ENCODE data around the gene SLC2A11.

SLC2A11 gene

GRCh38 chr22:23840026-23840425 is 17.6 kb upstream of the SLC2A11 start:
- H2BK120ac ChIP-seq (ENCODE audit: insufficient read depth, low read length, poor library complexity), result no peak overlapping the region
- no peaks in the 10 kb centered on the region for H3K27me3 ChIP-seq (ENCODE audit: insufficient read depth, low read length)
- H3K23ac ChIP-seq (ENCODE audit: low read length), result no peak overlapping the region
- no peak overlapping the region for H2AFZ ChIP-seq (ENCODE audit: insufficient read depth, low read length, poor library complexity)
- no peak overlapping the region for H3K4me3 ChIP-seq (ENCODE audit: low read depth, low read length)
- no peak overlapping the region for H2BK12ac ChIP-seq (ENCODE audit: low read length)
- H3K4me2 ChIP-seq (ENCODE audit: low read length), result no peak overlapping the region
- H4K91ac ChIP-seq (ENCODE audit: low read depth, low read length), result no peak overlapping the region
- no peaks in the 10 kb centered on the region for H3K79me1 ChIP-seq (ENCODE audit: low read length)
- H3K18ac ChIP-seq (ENCODE audit: low read length), result no peak overlapping the region
- peaks cover 6 to 12% of the 10 kb centered on the region in 2 experiments for H3K4me1 ChIP-seq (ENCODE audit: control insufficient read depth in 1 of 2, insufficient read depth in 2 of 2, low read length in 2 of 2)
- H3K14ac ChIP-seq (ENCODE audit: low read length), result no peak overlapping the region
- peaks cover 14 to 16% of the 10 kb centered on the region in 2 experiments for H3K36me3 ChIP-seq (ENCODE audit: control insufficient read depth in 1 of 2, insufficient read depth in 2 of 2, low read length in 2 of 2)
- H2AK5ac ChIP-seq (ENCODE audit: low read length), result no peak overlapping the region
- WGBS (ENCODE audit: extremely low coverage, insufficient coverage, insufficient read length), result no CpG with 5 or more reads among the region's 7 CpGs
- H3K9ac ChIP-seq (ENCODE audit: low read length), result no peak overlapping the region
- no peak overlapping the region for H4K12ac ChIP-seq (ENCODE audit: low read depth, low read length)
- H2BK5ac ChIP-seq (ENCODE audit: low read depth, low read length, poor library complexity), result no peak overlapping the region
- no peak overlapping the region for H3K4ac ChIP-seq (ENCODE audit: low read depth, low read length)
- no peak for DNase-seq
- no peak overlapping the region for H4K8ac ChIP-seq (ENCODE audit: low read depth, low read length)
- no peaks in the 10 kb centered on the region for H3K79me2 ChIP-seq (ENCODE audit: control insufficient read depth, insufficient read depth, low read length, poor library complexity)
- peaks cover 2% of the 10 kb centered on the region for H3K9me3 ChIP-seq (ENCODE audit: insufficient read depth, low read depth, low read length)
- H3K27ac ChIP-seq (ENCODE audit: low read depth, low read length), result no peak overlapping the region

- Histone ChIP-seq H3K23ac (ENCODE audit: low read length) (no peak overlapping the region), H2AK5ac (ENCODE audit: low read length) (no peak overlapping the region), H3K79me1 (ENCODE audit: low read length) (no peaks in the 10 kb centered on the region), H3K4me2 (ENCODE audit: low read length) (no peak overlapping the region), H3K9me3 (ENCODE audit: insufficient read depth, low read depth, low read length) (peaks cover 2% of the 10 kb centered on the region), H3K4me1 (ENCODE audit: control insufficient read depth in 1 of 2, insufficient read depth in 2 of 2, low read length in 2 of 2) (peaks cover 6 to 15% of the 10 kb centered on the region in 2 experiments), H3K4me3 (ENCODE audit: low read depth, low read length) (no peak overlapping the region), H4K8ac (ENCODE audit: low read depth, low read length) (no peak overlapping the region), H2BK120ac (ENCODE audit: insufficient read depth, low read length, poor library complexity) (no peak overlapping the region), H4K91ac (ENCODE audit: low read depth, low read length) (no peak overlapping the region), H2BK12ac (ENCODE audit: low read length) (no peak overlapping the region), H3K79me2 (ENCODE audit: control insufficient read depth, insufficient read depth, low read length, poor library complexity) (no peaks in the 10 kb centered on the region), H2AFZ (ENCODE audit: insufficient read depth, low read length, poor library complexity) (no peak overlapping the region), H3K36me3 (ENCODE audit: control insufficient read depth in 1 of 2, insufficient read depth in 2 of 2, low read length in 2 of 2) (peaks cover 2 to 3% of the 10 kb centered on the region in 2 experiments), H3K27me3 (ENCODE audit: insufficient read depth, low read length) (no peaks in the 10 kb centered on the region), H3K9ac (ENCODE audit: low read length) (no peak overlapping the region), H3K27ac (ENCODE audit: low read depth, low read length) (no peak overlapping the region), H3K4ac (ENCODE audit: low read depth, low read length) (no peak overlapping the region), H3K18ac (ENCODE audit: low read length) (no peak overlapping the region), H3K14ac (ENCODE audit: low read length) (no peak overlapping the region), H4K12ac (ENCODE audit: low read depth, low read length) (no peak overlapping the region), H2BK5ac (ENCODE audit: low read depth, low read length, poor library complexity) (no peak overlapping the region)
- no peak for DNase-seq
- WGBS (ENCODE audit: extremely low coverage, insufficient coverage, insufficient read length), result no CpG with 5 or more reads among the region's 5 CpGs
Measured at GRCh38 chr22:23841292-23841691, 16.4 kb upstream of the SLC2A11 start.

GRCh38 chr22:23841736-23842445 is 15.8 kb upstream of the SLC2A11 start:
- Histone ChIP-seq H3K9me3 (ENCODE audit: insufficient read depth, low read depth, low read length) (peaks cover 2% of the 10 kb centered on the region), H3K23ac (ENCODE audit: low read length) (no peak overlapping the region), H3K79me2 (ENCODE audit: control insufficient read depth, insufficient read depth, low read length, poor library complexity) (no peaks in the 10 kb centered on the region), H3K4me2 (ENCODE audit: low read length) (no peak overlapping the region), H3K27me3 (ENCODE audit: insufficient read depth, low read length) (no peaks in the 10 kb centered on the region), H3K9ac (ENCODE audit: low read length) (no peak overlapping the region), H3K79me1 (ENCODE audit: low read length) (no peaks in the 10 kb centered on the region), H2BK120ac (ENCODE audit: insufficient read depth, low read length, poor library complexity) (no peak overlapping the region), H3K4me3 (ENCODE audit: low read depth, low read length) (no peak overlapping the region), H2AFZ (ENCODE audit: insufficient read depth, low read length, poor library complexity) (no peak overlapping the region), H4K8ac (ENCODE audit: low read depth, low read length) (no peak overlapping the region), H2AK5ac (ENCODE audit: low read length) (no peak overlapping the region), H3K14ac (ENCODE audit: low read length) (no peak overlapping the region), H3K4me1 (ENCODE audit: control insufficient read depth in 1 of 2, insufficient read depth in 2 of 2, low read length in 2 of 2) (peaks cover 6 to 17% of the 10 kb centered on the region in 2 experiments), H4K12ac (ENCODE audit: low read depth, low read length) (no peak overlapping the region), H3K4ac (ENCODE audit: low read depth, low read length) (no peak overlapping the region), H4K91ac (ENCODE audit: low read depth, low read length) (no peak overlapping the region), H3K18ac (ENCODE audit: low read length) (no peak overlapping the region), H2BK5ac (ENCODE audit: low read depth, low read length, poor library complexity) (no peak overlapping the region), H2BK12ac (ENCODE audit: low read length) (no peak overlapping the region), H3K27ac (ENCODE audit: low read depth, low read length) (no peak overlapping the region), H3K36me3 (ENCODE audit: control insufficient read depth in 1 of 2, insufficient read depth in 2 of 2, low read length in 2 of 2) (no peaks in the 10 kb centered on the region)
- DNase-seq, result no peak
- WGBS (ENCODE audit: extremely low coverage, insufficient coverage, insufficient read length), result no CpG with 5 or more reads among the region's 20 CpGs

GRCh38 chr22:23842599-23842998 is 15.1 kb upstream of the SLC2A11 start:
- no peak overlapping the region for H3K9ac ChIP-seq (ENCODE audit: low read length)
- no peaks in the 10 kb centered on the region for H3K79me1 ChIP-seq (ENCODE audit: low read length)
- no peak overlapping the region for H3K14ac ChIP-seq (ENCODE audit: low read length)
- H3K23ac ChIP-seq (ENCODE audit: low read length), result no peak overlapping the region
- H2BK12ac ChIP-seq (ENCODE audit: low read length), result no peak overlapping the region
- H3K4me3 ChIP-seq (ENCODE audit: low read depth, low read length), result no peak overlapping the region
- no peak for DNase-seq
- no peak overlapping the region for H2BK120ac ChIP-seq (ENCODE audit: insufficient read depth, low read length, poor library complexity)
- no peak overlapping the region for H4K91ac ChIP-seq (ENCODE audit: low read depth, low read length)
- no peaks in the 10 kb centered on the region for H3K79me2 ChIP-seq (ENCODE audit: control insufficient read depth, insufficient read depth, low read length, poor library complexity)
- no peaks in the 10 kb centered on the region for H3K36me3 ChIP-seq (ENCODE audit: control insufficient read depth in 1 of 2, insufficient read depth in 2 of 2, low read length in 2 of 2)
- no peak overlapping the region for H3K18ac ChIP-seq (ENCODE audit: low read length)
- no peak overlapping the region for H4K12ac ChIP-seq (ENCODE audit: low read depth, low read length)
- H3K4me1 ChIP-seq (ENCODE audit: control insufficient read depth in 1 of 2, insufficient read depth in 2 of 2, low read length in 2 of 2), result peaks cover 6 to 17% of the 10 kb centered on the region in 2 experiments
- WGBS (ENCODE audit: extremely low coverage, insufficient coverage, insufficient read length), result no CpG with 5 or more reads among the region's 4 CpGs
- no peak overlapping the region for H2AFZ ChIP-seq (ENCODE audit: insufficient read depth, low read length, poor library complexity)
- H3K27ac ChIP-seq (ENCODE audit: low read depth, low read length), result no peak overlapping the region
- H3K9me3 ChIP-seq (ENCODE audit: insufficient read depth, low read depth, low read length), result peaks cover 2% of the 10 kb centered on the region
- H3K4me2 ChIP-seq (ENCODE audit: low read length), result no peak overlapping the region
- H2AK5ac ChIP-seq (ENCODE audit: low read length), result no peak overlapping the region
- no peak overlapping the region for H3K4ac ChIP-seq (ENCODE audit: low read depth, low read length)
- no peaks in the 10 kb centered on the region for H3K27me3 ChIP-seq (ENCODE audit: insufficient read depth, low read length)
- no peak overlapping the region for H4K8ac ChIP-seq (ENCODE audit: low read depth, low read length)
- no peak overlapping the region for H2BK5ac ChIP-seq (ENCODE audit: low read depth, low read length, poor library complexity)
